A549 treated with dexamethasone at 1 μM for 4 hours (cell line): ENCODE data around the gene NAALADL1. TPM values are rescaled to one million over a fixed set of nuclear protein-coding genes. Genes with fewer than 3 reads are reported as not detected.

Experiments
- total RNA-seq: library from RNA; stranded (reverse); fragments of 200-300 nt; extraction: Qiagen RNA extraction; gene quantifications from 5 replicates; pipeline ENCODE4 v1.2.3, GENCODE V29; 2022

Gene NAALADL1
- total RNA-seq, result 0.18 TPM in 1 of 5 replicates, not detected in the others

GRCh38 chr11:65058419-65059054 is at the start of gene NAALADL1:
TSS of gene NAALADL1 (minus strand) at chr11:65058553. CDS start at chr11:65058521, 32 bp downstream.

GRCh38 chr11:65095974-65096806 is 37.8 kb upstream of the NAALADL1 start, which contains the start of gene VPS51:
TSS of gene VPS51 (plus strand) at chr11:65096214. CDS start at chr11:65096251, 37 bp downstream.

DNA sequence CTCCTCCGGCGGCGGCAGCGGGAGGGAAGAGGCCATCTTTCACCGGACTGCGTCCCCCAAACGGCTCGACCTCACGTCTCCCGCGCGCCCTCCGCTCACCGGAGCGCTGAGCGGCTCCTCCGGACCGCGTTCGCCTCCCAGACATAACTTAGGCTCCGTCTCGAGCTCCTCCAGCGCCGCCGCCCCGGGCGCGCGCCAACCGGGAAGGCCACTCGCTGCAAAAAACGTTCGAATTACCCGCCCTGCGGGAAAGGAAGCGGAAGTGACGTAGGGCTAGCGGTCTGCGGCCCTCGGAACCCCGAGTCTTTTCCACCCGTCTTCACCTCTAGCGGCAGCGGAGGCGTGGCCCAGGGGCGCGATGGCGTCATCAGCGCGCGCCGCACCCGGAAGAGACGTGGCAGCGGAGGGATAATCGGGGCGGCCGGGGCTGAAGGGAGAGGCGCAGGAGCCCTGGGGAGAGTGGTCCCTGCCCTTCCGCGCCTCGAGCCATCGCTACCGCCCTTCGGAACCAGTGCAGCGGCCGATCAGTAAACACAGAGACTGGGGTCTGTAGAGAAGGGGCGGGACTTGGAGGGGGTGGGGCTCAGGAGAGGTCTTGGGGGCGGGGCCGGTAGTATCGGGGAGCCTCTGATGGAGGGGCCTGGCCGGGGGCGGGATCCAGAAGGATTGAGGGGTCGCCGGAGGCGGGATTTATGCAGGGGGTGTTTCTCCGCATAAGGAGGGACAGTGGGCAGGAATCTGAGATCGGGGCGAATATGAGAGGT is 25.7 kb upstream of the NAALADL1 start, which contains the start of the genes CDCA5 and ZFPL1:
Gene CDCA5 (minus strand): TSS at position 207 of the 764 bp plus-strand sequence. CDS start 62 bp downstream, at position 145.
Gene ZFPL1 (plus strand): TSS at position 389 of the 764 bp plus-strand sequence. CDS start 477 bp downstream, outside the sequence.

DNA sequence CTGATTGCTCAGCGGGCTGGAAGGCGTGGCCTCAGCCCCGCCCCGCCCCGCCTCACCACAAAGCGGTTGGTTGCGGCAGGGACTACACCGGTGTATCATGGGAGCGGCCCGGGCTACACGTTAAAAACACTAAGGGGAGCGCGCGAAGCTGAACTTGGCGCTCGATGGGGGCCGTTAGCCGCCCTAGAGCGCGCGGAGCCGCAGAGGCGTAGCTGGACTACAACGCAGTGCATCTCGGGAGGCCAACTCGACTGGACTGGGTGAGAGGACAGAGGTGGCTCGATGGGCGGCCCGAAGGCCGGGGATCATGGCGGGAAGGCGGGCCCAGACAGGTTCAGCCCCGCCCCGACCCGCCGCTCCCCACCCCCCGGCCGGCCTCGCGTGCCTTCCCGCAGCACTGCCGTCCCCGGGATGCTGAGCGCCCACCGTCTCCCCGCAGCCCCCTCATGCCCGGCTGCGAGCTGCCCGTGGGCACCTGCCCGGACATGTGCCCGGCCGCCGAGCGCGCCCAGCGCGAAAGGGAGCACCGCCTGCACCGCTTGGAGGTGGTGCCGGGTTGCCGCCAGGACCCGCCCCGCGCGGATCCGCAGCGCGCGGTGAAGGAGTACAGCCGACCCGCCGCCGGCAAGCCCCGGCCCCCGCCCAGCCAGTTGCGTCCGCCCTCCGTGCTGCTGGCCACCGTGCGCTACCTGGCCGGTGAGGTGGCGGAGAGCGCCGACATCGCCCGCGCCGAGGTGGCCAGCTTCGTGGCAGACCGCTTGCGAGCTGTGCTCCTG is 17.3 kb downstream of the NAALADL1 start, which contains the start of gene SAC3D1:
Gene SAC3D1 (plus strand): TSS at position 364 of the 776 bp plus-strand sequence. CDS start 83 bp downstream, at position 447.

DNA sequence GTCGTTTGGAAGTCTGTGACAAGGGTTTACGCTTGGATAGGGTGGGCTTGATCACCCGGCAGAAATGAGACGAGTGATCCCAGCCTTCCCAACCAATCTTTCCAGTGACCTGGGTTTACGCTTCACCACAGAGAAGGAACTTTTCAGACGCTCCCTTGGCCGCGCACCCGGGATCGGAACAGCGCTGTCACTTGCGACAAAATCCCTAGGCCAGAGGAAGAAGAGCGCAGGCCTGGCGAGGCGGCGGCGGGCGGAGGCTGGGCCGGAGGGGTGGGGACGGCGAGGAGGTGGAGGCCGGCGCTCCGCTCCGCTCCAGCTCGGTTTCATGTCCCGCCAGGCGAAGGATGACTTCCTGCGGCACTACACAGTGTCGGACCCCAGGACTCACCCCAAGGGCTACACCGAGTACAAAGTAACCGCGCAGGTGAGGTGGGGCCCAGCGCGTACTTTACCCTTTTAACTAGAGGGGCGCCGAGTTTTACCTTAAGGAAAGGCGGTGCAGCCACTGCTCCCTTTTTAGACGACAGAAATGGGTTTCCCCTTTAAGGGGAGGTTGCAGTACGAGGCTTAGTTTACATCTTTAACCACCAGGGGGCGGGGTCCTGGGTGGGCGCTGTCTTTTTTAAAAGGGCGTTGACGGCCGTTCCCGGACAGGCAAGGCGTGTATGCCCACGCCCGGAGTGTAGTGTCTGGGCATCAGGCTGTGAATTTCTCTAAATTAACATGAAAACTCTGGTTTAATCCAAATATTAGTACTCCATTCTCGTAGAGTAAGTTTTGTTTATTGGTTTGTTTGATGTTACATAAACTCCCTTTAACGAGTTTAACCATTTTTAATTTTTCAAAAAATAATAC is 30.9 kb downstream of the NAALADL1 start, which contains the start of gene SNX15:
Gene SNX15 (plus strand): TSS at position 227 of the 855 bp plus-strand sequence. CDS start 99 bp downstream, at position 326.

DNA sequence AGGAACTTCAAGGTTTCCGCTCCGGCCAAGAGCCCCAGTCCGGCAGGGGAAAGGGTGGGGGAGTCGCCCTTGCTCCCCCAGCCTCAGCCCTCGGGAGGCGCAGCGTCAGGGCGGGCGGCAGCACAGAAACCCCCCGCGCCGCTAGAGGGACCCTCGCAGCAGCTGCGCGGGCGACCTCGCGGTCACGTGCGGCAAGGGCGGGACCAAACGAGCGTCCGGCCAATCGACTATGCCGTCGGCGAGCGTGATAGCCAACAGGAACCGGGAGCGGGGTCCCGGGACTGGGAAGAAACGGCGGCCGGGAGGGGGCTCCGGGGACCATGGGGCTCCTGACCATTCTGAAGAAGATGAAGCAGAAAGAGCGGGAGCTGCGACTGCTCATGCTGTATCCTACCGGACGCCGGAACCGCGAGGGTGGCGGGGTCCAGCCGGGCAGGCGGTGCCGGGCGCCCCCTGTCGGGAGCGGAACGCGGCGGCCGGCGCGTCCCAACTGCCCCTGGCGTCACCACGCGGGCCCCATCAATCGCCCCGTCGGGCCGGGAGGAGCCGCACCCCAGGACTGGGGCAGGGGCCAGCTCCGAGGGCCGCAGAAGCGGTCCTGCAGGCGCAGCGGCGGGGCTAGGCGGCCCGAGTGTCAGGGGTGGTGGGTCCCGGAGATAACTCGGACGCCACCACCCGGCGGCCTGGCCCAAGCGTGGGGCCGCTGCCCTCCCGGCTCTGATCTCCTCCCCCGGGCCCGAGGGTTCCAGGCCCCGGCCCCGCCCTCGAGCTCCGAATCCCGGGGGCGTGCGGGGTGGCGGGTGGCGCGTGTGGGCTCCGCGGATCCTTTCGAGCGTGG is 44.2 kb downstream of the NAALADL1 start, which contains the start of gene ARL2:
Gene ARL2 (plus strand): TSS at position 273 of the 838 bp plus-strand sequence. CDS start 48 bp downstream, at position 321.

DNA sequence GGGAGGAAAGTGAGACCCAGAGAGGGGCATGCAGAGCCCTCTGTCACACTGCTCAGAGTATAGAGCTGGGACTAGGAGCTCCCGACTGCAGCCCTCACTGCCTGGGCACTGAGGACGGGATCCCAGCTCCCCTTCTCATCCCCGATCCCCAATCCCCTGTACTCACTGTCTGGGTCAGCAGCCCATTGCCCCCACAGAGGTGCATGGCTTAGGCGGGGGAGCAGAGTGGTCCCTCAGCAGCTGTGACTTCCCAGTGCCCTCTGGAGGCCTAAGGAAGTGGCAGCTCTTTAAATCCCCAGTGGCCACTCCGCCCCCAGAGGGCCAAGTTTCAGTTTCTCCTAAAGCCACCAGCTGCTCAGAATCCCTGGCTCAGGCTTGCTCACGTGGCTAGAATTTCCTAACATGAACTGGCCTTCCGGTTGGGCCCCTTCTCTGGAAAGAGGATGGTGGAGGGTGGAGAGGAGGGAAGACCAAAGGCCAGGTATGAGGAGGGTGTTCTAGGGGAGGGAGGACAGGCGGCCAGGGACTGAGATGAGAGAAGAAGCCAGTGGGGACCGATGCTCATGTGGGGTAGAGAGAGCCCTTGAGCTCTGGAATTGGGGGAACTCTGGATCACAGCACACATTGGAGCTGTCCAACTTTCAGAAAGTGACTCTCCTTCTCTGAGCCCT is 61.5 kb downstream of the NAALADL1 start, which contains the start of gene BATF2:
Gene BATF2 (minus strand): TSS at position 262 of the 671 bp plus-strand sequence. CDS start 57 bp downstream, at position 205.

Other genes with a start within 250 kb of the NAALADL1 start
- 23.5 to 42.2 TPM (median 41.1 TPM) in 5 replicates for gene MEN1, start 248.0 kb downstream of the NAALADL1 start, total RNA-seq
- gene CDC42BPG, start 213.9 kb downstream of the NAALADL1 start, total RNA-seq, result 1.0 to 1.6 TPM (median 1.5 TPM) in 5 replicates
- gene EHD1, start 179.9 kb downstream of the NAALADL1 start, total RNA-seq, result 83.3 to 124 TPM (median 119 TPM) in 5 replicates
- 11.0 to 20.8 TPM (median 19.2 TPM) in 5 replicates for gene ATG2A, start 141.3 kb downstream of the NAALADL1 start, total RNA-seq
- gene PPP2R5B, start 133.9 kb downstream of the NAALADL1 start, total RNA-seq, result 3.5 to 4.4 TPM (median 4.1 TPM) in 5 replicates
- gene GPHA2, start 122.7 kb downstream of the NAALADL1 start, total RNA-seq, result not detected in 5 replicates
- gene MAJIN, start 86.4 kb downstream of the NAALADL1 start, total RNA-seq, result not detected in 5 replicates
- gene BATF2, start 61.6 kb downstream of the NAALADL1 start, total RNA-seq, result 0.33 to 0.65 TPM (median 0.47 TPM) in 5 replicates
- gene ARL2, start 44.4 kb downstream of the NAALADL1 start, total RNA-seq, result 172 to 187 TPM (median 178 TPM) in 5 replicates
- 18.9 to 23.9 TPM (median 22.8 TPM) in 5 replicates for gene SNX15, start 31.1 kb downstream of the NAALADL1 start, total RNA-seq
- gene SAC3D1, start 17.3 kb downstream of the NAALADL1 start, total RNA-seq, result 33.5 to 51.7 TPM (median 49.0 TPM) in 5 replicates
- gene CDCA5, start 25.5 kb upstream of the NAALADL1 start, total RNA-seq, result 64.4 to 77.1 TPM (median 72.9 TPM) in 5 replicates
- gene ZFPL1, start 25.7 kb upstream of the NAALADL1 start, total RNA-seq, result 33.7 to 38.4 TPM (median 36.4 TPM) in 5 replicates
- 55.8 to 61.2 TPM (median 60.5 TPM) in 5 replicates for gene VPS51, start 37.7 kb upstream of the NAALADL1 start, total RNA-seq
- gene TM7SF2, start 53.3 kb upstream of the NAALADL1 start, total RNA-seq, result 4.6 to 8.6 TPM (median 5.9 TPM) in 5 replicates
- gene ZNHIT2, start 59.1 kb upstream of the NAALADL1 start, total RNA-seq, result 11.1 to 19.9 TPM (median 19.4 TPM) in 5 replicates
- 854 to 960 TPM (median 861 TPM) in 5 replicates for gene FAU, start 63.6 kb upstream of the NAALADL1 start, total RNA-seq
- gene MRPL49, start 63.8 kb upstream of the NAALADL1 start, total RNA-seq, result 66.1 to 73.7 TPM (median 68.6 TPM) in 5 replicates
- 24.1 to 42.1 TPM (median 41.2 TPM) in 5 replicates for gene SYVN1, start 76.0 kb upstream of the NAALADL1 start, total RNA-seq
- gene SPDYC, start 111.7 kb upstream of the NAALADL1 start, total RNA-seq, result not detected in 5 replicates
- 85.0 to 136 TPM (median 126 TPM) in 5 replicates for gene CAPN1, start 123.4 kb upstream of the NAALADL1 start, total RNA-seq
- 12.0 to 15.3 TPM (median 13.3 TPM) in 5 replicates for gene POLA2, start 203.4 kb upstream of the NAALADL1 start, total RNA-seq